HG02852 (cell line): ENCODE data around the gene SPP2.

Experiments used
- ATAC-seq: cut with Tn5 transposase; IDR thresholded peaks from one replicate; pipeline ENCODE4 v1.9.1; 2021; ENCODE audit warnings: mild to moderate bottlenecking, moderate library complexity; ENCODE audit not compliant: unreplicated experiment

The SPP2 gene

DNA sequence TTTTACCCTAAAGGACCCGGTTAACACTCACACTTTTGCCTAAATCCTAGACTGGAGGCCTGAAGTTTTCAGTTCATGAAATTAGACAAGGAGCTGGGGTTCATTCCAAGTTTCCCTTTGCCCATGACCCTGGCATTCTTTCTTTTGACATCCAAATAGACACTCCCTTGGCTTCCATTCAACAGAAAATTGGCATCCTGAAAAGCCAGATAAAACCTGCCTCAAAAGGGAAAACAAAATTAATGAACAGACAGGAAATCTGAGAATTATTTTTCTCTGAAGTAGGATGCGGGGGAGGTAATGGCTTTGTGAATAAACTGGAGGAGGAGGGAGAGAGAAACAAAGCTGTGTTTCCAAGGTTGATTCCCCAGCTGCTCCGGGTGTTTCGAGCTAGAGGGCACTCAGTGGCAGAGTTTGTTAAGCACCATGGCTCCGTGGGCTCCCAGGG is 41.0 kb downstream of the SPP2 start:
- no peak for ATAC-seq

DNA sequence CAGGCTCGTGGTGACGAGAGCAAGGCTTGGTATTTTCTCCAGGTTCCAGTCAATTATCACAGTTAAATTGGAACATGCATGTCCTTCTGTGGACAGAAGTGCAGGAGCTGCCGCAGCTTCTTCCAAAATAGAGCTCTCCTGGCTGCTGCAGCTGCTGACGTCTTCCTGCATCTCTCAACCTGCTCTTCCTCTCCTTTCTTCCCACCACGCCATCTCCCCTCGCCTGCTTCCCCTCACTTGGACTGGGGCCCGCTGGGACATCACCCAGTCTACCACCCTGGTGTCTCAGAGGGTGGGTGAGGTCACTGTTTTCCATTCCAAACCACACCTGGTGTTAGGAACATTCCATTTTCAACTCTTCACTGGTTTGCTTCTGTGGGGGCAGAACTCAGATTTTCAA is 41.4 kb downstream of the SPP2 start:
- ATAC-seq: no peak

DNA sequence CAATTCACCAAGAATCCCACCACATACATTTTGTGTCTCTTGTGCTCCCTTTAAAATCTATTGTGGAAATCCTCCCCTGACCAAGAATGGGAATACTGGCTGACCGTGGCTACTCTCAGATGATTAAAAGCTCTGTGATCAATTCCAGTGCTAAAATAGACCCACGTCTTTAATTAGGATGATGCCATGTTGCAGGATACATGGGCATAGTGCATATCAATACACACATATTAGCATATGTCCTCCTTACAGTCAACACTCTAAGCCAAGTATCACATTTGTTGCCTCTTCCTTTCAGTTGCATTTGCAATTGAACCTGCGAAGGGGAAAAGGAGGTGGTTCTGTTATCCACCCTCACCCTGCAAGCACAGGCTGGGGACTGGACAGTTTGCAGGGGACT is 41.8 kb downstream of the SPP2 start:
- no peak for ATAC-seq

DNA sequence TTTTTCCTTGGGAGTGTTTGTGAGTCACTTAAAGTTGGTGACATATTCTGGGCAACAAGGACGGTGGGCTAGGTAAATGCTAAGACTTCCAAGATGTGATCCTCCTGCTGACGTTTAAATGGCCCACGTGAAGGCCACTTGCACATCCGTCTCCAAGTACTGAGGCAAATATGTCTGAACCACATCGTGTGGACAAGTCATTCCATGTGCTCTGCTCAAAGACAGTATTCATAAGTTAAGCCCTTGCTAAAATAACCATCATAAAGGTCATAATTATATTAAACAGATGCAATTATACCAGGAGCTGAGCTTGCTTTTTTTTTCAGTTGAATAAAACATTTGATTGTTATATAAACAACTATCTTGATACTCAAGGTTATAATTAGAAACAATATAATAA is 44.8 kb downstream of the SPP2 start:
- ATAC-seq: no peak

DNA sequence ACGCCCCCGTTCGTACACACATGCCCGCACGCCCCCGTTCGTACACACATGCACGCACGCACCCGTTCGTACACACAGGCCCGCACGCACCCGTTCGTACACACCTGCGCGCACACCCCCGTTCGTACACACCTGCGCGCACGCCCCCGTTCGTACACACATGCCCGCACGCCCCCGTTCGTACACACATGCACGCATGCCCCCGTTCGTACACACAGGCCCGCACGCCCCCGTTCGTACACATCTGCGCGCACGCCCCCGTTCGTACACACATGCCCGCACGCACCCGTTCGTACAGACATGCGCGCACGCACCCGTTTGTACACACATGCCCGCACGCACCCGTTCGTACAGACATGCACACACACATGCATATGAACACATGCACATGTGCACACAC is 45.7 kb downstream of the SPP2 start:
- no peak for ATAC-seq

DNA sequence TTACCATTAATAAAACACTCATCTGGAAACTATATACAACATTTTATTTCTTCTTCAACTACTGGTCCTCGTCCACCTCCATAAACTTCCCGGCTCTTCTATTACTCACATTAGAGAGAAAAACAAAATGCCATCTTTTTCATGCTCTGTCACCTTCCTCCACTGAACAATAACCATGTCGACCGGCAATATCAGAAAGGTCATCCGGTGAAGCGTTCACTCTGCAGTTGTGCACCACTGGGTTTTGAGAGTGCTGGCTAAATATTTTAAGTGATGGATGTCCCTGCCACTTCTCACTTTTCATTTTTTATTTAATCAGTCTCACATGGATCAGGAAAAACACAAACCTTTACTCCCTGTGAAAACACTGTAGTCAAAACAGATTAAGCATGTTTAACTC is 48.2 kb downstream of the SPP2 start:
- no peak for ATAC-seq

DNA sequence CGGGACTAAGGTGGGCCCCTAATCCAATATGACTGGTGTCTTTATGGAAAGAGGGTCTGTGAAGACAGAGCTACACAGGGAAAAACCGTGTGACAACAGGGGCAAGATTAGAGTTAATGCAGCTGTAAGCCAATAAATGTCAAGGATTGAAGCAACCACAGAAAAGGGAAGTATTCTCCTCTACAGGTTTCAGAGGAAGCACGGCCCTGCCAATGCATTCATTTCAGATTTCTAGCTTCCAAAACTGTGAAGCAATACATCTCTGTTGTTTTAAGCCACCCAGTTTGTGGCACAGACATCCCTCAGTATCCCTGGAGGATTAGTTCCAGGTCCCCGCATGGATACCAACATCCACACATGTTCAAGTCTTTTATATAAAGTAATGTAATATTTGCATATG is 48.8 kb downstream of the SPP2 start:
- ATAC-seq: no peak

DNA sequence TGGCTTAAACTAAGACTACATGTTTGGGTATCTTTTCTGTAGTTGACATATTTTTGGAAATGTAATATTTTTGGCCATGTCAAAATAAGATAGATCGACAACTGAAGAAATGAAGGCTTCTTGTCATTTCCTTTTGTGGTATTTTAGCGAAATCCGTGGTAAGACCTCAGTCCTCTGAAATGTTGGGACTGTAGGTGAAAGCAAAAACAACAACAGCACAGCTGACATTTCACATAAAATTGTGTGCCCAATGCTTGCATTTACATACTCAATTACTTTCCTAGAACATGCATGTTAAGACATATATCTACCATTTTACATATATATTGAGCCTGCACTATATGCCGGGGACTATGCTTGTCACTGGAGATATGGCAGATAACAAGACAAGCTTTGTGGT is 50.2 kb downstream of the SPP2 start:
- ATAC-seq: no peak

DNA sequence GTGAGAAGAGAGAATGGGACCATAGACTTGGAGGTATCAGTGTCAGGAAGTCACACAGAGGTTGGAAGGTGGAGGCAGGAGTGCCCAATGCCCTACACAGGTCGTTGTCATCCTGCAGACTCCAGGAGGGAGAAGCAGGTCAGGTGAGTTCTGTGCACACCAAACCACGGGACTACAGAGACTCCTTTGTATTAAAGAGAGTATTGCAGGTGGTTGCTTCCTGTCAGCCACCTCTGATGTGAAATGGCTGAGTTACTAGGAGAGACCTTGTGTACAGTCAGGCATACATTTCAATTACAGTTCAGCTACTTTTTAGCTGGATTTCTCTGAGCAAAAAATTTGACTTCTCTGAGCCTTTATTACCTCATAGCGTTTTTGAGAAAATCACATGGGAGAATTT is 51.6 kb downstream of the SPP2 start:
- ATAC-seq: no peak

DNA sequence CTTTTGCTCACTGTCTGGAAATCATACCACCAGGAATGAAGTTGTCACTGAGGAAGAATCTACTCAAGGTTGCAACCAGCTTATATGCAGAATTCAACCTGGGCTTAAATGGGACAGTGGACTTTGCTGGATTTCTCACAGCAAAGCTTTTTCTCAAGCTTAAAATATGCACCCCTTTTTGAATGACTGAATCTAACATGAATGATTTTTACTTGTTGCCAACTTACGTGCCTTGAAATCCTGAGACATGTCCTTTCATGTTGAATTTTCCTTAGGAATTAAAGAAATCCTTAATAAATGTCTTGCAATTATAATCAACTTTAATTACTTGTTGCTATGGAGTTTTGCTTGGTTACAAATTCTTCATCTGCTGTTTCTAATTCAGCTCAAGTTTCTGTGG is 57.4 kb downstream of the SPP2 start:
- ATAC-seq: no peak

DNA sequence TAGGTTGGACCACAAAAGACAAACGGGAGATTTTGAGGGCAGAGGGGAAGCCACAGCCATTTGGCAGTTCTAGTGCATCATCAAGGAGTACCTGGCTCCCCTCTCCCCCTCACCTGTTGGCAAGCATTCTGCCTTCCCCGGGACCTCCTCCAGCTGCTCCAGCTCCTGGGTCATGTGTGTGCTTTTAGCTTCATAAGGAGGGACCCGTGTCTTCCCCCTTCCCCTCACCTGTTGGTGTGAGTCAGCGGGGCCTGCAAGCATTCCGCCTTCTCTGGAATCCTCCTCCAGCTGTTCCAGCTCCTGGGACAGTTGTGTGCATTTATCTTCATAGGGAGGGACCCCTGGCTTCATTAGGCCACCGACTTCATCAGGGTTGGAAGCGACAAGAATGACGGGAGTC is 58.8 kb downstream of the SPP2 start:
- no peak for ATAC-seq

DNA sequence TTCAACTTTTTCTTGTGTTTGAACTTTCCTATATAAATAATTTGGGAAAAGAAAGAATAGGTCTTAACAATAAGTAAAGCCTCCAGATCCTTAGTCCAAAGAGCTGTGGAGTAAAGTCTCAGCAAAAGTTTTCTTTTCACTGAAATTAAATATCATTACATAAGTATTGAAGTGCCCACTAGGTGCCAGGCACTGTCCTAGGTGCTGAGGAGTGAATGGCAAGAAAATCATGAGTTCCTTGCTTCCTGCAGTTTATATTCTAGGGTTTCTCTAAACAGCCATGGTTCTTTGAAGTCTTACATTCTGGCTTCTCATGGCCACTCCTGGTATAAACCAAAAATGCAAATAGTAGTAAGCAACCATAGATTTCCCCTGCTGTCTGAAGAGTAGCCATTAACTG is 59.7 kb downstream of the SPP2 start:
- ATAC-seq: no peak

DNA sequence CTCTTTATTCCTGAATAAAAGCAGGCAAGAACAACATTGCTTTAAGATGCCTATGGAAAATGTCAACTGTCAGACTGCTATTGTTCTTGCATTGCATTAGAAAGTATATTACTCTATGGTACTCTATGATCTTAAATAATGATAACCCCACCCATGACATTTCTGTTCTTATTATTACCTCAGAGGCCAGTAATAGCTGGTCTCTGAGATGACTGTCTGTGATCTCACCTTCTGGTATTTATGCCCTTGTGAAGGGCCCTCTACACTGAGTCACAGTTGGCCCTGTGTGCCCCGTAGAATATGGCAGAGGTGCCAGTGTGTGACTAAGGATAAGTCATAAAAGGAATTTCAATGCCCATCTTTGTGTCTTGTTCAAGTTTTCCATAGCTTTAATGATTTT is 61.0 kb downstream of the SPP2 start:
- ATAC-seq: no peak

DNA sequence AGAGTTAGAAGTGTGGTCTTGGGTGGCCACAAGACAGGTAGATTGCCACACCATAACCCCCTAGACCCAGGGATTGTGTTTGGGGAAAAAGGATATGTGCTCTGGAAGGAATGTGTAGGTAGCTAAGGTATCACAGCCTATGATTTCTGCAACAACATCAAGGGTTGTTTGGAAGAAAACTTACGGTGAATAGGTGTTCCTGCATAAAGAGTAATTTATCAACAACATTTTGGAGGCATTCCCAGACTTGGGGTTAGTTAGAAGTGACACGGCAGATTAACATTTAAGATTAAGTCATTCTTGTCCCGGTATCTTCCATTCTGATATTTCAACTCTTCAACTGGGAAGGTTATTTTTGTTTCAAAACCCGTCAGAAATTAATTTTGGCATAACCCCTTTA is 65.5 kb downstream of the SPP2 start:
- ATAC-seq: no peak

DNA sequence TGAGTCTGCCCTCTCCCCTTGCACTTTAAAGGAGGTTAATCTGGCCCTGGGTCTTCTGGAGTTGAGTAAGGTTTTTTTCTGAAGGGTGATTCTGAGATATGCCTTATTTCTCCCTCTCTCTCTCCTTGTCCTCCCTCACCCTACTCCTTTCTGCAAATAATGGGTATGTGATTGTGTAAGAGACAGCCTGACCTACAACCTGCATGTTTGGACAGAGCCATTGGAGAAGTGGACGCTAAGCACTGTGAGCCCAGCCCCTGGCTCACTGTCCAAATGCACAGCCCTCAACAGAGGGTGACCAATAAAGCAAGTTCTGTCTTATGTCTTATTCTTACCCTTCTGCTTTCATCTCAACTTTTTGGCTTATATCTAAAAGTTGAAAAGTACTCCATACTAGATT is 71.5 kb downstream of the SPP2 start:
- no peak for ATAC-seq

DNA sequence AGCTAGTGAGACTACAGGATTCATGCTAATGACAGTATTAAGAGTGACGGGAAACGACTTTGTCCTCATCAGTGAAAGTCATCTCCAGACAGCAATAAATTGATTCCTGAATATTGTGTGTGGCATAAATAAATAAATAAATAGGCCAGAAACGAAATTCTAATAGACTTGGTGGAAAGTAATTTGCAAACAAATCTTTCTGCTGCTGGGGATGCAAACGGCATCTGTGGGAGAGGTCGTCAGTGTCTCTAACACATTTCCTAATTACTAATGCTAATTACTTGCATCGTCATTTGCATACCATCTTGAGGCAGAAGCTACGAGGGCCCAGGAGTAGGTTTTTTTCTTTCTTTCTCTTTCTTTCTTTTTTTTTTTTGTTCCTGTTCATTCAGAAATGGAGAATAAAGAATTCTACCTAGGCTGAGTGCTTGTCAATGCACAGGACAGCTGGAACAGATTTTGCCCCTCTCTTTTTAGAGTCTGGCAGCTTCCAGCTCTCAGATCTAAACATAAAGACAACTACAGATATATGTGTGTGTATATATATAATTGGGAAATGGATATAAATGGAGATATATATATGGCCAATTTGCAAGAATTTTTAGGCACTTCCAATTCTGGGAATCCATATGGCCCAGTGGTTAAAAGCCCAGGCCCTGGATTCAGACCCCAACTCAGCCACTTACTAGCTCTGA is 75.1 kb downstream of the SPP2 start:
- ATAC-seq: no peak

DNA sequence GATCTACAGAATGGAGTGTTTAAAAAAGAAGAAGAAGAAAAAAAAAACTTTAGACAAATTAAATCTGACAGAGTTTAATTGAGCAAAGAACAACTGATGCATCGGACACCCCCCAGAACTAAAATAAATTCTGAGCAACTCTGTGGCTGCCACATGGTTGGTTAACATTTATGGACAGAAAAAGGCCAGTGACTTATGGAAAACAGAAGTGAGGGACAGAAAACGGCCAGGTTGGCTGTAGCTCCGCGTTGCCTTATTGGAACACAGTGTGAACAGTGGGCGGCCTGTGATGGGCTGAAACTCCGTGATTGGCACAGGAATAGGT is 75.6 kb downstream of the SPP2 start:
- no peak for ATAC-seq
